Dedifferentiated amniotic fluid mesenchymal stem cell (primary cell): ENCODE results near the gene ABO.
"Not testable (repeated sequence)": the region's sequence is repeated elsewhere in the genome, so short reads cannot be mapped to it uniquely, and the experiment has no call there.

ENCODE experiments used
- DNase-seq: peaks from one replicate; pipeline ENCODE4 v3.0.0-alpha.2; 2016; ENCODE audit errors: extremely low spot score

The ABO gene

GRCh38 chr9:133225171-133226011 lies 49.6 kb downstream of the ABO start:
- no peak for DNase-seq

GRCh38 chr9:133224762-133225161 lies 50.2 kb downstream of the ABO start:
- no peak for DNase-seq

DNA sequence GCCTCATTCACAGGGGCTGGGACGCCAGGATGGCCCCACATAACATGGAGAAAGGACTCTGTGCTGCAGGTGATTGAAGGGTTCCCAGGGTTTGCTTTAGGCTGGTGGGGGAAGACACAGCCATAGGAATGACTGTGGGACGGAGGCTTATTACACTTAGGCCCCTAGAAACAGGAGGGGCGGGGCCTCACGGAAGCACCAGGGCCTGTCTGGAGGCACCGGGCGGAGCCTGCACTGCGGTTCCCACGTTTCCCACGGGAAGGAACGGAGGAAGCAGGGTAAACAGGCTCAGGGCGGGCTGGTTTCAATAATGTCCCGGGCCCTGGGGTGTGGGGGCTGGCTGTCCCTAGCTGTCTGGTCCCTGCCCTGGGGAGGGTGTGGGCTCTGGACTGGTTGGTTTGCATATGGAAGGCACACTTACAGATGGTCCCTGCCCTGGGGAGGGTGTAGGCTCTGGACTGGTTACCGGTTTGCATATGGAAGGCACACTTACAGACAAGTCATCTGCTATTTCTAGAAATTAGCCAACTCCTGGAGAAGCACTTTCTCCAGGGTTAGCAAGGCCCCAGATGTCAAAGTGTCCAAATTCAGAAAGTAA lies 51.7 kb downstream of the ABO start:
- DNase-seq = not testable (repeated sequence)

DNA sequence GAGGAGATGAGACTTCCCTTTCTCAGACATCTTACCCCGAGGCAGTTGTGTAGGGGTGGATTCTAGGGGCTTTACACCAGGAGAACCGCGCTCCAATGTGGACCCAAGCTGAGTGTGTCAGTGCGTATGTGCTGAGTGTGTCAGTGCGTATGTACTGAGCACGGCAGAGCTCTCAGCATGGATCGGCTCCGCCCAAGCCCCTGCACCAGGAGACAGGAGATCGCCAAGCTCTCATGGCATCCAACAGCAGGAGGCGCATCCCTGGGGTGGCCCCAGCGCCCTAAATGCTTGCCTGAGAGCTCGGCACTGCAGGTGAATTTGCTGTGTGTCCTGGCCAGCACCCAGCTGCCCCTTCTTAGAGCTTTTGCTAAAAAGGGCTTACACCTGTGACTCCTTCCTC lies 53.0 kb downstream of the ABO start:
- DNase-seq = not testable (repeated sequence)

- DNase-seq = no peak
Observed at GRCh38 chr9:133221177-133221809, 53.7 kb downstream of the ABO start.

GRCh38 chr9:133218049-133218975 lies 56.7 kb downstream of the ABO start:
- DNase-seq = not testable (repeated sequence)

DNA sequence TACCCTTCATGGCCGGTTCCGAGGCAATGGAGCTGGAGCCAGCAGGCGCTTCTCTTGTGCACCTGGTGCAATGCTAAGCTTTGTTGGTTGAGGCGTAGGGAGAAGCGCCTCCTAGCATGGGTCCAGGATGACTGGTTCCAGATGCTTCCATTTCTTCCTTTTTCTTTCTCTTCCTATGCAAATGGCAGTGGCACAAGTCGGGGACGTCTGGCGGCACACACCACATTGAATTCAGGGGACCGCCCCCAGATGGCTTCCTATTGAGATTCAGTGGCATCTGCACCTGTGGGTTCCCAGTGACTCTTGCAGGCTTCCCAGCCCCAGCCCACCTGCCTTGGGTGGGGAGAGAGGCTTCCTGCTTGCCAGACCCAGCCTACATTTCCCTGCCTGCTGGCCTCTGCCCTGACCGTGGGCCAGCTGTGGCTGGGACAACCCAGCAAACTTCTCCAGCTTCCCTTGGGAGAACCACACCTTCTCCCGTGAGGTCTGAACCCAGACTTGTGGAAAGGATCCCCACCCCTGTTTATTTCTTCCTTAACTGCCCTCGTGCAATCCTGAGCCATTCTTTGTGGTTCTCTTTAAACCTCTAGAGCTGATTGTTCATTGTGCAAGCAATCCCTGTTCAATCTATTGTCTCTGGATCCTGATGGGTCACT lies 57.5 kb downstream of the ABO start:
- not testable (repeated sequence) for DNase-seq

- DNase-seq = not testable (repeated sequence)
Observed at GRCh38 chr9:133214276-133214675, 60.7 kb downstream of the ABO start.

DNA sequence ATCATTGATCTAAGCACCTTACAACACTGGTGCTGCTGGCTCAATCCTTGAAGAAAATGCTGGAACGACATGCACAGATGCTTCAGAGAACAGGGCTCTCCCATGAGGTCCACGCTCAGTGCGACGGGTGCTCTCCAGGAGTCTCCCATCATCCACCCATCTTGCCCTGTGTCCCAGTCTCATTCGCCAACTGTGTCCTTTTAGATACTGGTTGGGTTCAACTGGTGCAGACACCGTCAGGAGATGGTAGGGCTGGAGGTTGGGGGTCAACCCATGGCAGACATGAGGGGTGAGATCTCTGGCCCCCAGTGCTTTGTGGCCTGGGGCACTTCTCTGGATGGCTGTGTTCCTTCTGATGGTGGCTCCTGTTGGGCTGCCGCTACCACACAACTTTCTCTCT lies 64.4 kb downstream of the ABO start:
- DNase-seq = no peak

GRCh38 chr9:133210202-133210532 lies 64.8 kb downstream of the ABO start:
- DNase-seq = no peak

DNA sequence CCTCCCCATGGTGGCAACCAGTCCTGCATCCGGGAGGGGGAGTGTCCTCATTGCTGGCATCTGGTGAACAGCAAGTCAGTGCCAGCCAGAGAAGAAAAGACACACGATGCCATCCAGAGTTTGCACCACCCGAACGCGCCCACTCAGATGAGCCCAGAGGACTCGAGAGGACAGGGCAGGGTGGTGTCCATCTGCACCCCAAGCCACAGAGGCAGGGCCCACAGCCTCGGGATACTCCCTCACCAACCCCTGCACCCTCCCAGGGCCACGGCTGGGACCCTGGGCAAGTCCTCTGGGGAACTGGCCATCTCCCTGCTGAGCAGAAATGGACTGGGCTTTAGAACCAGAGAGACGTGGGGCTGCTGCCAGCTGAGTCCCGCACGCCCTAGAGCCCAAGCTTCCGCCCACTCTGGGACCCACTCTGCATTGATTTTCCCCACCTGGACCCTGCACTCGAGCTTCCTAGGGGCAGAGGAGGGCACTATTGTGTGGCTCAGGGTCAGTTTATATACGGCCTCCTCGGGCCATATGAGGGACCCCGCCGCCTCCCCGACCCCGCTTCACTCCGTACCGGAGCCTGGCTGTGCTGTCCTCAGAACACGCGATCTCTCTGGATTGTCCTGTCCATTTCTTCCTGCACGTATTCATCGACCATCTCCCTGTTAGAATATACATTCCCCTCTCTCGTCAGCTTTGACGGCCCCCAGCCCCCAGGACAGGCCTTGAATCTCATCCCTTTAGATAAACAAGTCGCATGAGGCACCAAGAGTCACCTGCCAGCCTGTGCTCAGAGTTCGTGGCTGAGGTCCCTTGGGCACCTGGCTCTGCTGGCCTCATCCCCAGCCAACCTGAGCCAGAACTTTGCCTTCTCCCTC lies 65.4 kb downstream of the ABO start:
- DNase-seq = not testable (repeated sequence)

DNA sequence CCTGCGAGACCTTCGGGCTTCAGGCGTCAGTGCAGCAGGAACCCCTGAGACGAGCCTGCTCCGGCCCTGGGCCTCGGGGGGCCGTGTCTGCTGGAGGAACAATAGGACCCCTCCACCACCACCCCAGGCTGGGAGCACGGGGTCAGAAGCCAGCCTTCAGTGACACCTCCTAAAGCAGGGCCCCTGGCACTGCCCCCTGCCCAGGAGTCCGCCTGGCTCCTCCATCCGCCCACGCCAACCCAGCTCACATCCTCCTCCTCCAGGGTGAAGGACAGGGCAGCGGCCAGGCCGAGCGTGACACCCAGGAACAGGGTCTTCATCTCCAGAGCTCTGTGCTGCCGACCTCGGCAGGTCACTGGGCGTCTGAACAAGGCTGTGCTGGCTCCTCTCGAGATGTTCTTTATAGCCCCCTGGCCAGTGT lies 66.1 kb downstream of the ABO start, which contains the start of gene OBP2B:
OBP2B (minus strand) TSS at position 371 of the 421 bp plus-strand sequence; CDS start at position 320, 51 bp downstream.
- DNase-seq = not testable (repeated sequence)

DNA sequence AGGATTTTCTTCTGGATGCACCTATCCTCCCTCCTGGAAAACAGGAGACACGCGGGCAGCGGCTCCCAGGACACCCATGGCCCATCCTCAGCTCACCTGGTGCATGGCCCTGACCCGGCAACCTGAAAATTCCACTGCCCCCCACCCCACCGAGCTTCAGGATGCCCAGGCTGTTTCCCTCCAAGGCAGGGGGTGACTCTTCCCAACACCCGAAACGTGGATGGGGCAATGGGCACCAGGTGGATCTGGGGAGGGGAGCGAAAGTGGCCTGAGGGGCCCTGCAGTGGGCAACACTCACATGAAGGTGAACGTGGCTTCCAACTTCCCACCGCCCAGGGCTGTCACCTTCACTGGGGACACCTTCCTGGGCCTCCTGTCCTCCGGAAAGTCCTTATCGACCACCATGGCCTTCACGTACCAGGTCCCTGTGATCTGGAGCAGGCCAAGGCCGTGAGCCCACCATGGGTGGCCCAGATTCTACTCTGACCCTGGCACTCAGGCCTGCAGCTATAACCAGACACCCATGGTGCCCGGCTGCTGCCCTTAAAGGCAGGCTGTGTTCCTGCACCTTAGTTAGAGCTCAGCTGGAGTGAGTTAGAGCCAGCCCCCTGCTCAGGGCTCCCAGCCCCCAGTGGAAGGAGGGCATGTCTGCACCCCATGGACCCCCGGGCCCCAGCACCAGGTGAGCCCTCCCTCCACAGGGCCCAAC lies 66.7 kb downstream of the ABO start:
- not testable (repeated sequence) for DNase-seq

- no peak for DNase-seq
Observed at GRCh38 chr9:133207540-133208170, 67.3 kb downstream of the ABO start.

- no peak for DNase-seq
Observed at GRCh38 chr9:133207021-133207531, 67.9 kb downstream of the ABO start.

- DNase-seq = no peak
Observed at GRCh38 chr9:133205996-133206931, 68.7 kb downstream of the ABO start.

- not testable (repeated sequence) for DNase-seq
Observed at GRCh38 chr9:133205481-133205887, 69.5 kb downstream of the ABO start.
